DOHH2 (cell line): ENCODE results near the gene RCN1.

ENCODE experiments used
- EZH2phosphoT487 ChIP-seq: fragments of 200-600 bp; sonication (generic); IDR thresholded peaks from 2 replicates; pipeline ENCODE4 v1.6.1; 2017; ENCODE audit warnings: borderline replicate concordance, mild to moderate bottlenecking, antibody characterized with exemption, low read length, moderate library complexity, mixed read lengths
- TF ChIP-seq, protein P1 (sequence below): fragments of 200-600 bp; sonication (generic); IDR thresholded peaks from one replicate; pipeline ENCODE4 v1.5.1; 2014; ENCODE audit warnings: antibody characterized with exemption, mild to moderate bottlenecking, low read depth, low read length; ENCODE audit not compliant: poor library complexity, severe bottlenecking

DNA sequence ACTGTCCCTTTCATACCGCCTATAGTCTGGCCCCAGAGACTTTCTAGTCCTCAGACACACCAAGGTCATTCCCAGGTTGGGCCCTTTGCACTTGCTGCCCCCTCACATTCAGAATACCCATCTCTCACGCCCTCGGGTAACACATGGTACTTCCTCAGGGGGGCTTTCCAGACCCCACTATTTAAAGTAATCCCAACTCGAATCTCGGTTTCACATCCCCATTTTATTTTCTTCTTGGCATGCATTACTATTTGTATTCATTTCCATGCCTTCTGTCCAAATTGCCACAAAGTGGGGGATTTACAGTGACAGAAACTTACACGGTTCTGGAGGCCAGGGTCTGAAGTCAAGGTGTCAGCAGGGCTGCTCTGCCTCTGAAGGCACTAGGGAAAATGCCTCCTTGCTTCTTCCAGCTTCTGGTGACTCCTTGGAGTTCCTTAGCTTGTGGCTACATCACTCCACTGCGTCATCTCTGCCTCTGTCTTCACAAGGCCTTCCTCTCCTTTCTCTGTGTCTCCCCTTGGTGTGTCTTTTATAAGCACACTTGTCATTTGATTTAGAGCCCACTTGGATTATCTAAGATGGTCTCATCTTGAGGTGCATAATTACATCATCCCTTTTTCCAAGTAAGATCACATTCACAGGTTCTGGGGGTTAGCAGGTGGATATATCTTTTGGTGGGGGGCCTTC is 15.1 kb downstream of the RCN1 start:
- TF ChIP-seq, protein P1, sequence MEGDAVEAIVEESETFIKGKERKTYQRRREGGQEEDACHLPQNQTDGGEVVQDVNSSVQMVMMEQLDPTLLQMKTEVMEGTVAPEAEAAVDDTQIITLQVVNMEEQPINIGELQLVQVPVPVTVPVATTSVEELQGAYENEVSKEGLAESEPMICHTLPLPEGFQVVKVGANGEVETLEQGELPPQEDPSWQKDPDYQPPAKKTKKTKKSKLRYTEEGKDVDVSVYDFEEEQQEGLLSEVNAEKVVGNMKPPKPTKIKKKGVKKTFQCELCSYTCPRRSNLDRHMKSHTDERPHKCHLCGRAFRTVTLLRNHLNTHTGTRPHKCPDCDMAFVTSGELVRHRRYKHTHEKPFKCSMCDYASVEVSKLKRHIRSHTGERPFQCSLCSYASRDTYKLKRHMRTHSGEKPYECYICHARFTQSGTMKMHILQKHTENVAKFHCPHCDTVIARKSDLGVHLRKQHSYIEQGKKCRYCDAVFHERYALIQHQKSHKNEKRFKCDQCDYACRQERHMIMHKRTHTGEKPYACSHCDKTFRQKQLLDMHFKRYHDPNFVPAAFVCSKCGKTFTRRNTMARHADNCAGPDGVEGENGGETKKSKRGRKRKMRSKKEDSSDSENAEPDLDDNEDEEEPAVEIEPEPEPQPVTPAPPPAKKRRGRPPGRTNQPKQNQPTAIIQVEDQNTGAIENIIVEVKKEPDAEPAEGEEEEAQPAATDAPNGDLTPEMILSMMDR: no peak
- TF ChIP-seq EZH2phosphoT487: no peak
